SK-N-SH treated with all-trans-retinoic acid at 6 μM for 48 hours (cell line): ENCODE measurements around the gene ARID5A.

ENCODE experiments used
- CSDC2 ChIP-seq: fragments of 250-450 bp; sonication (Bioruptor Pico); IDR thresholded peaks from 2 replicates; pipeline ENCODE4 v1.5.0; 2020; ENCODE audit warnings: mild to moderate bottlenecking, moderate library complexity
- ISL1 ChIP-seq: fragments of 250-450 bp; sonication (Bioruptor Pico); IDR thresholded peaks from 2 replicates; pipeline ENCODE4 v2.1.2; 2022; ENCODE audit warnings: mild to moderate bottlenecking, moderate library complexity
- RARB ChIP-seq: fragments of 250-450 bp; sonication (Bioruptor Pico); IDR thresholded peaks from 2 replicates; pipeline ENCODE4 v1.8.0; 2021; ENCODE audit warnings: mild to moderate bottlenecking, moderate library complexity
- TOX ChIP-seq: fragments of 250-450 bp; sonication (Bioruptor Pico); IDR thresholded peaks from 2 replicates; pipeline ENCODE4 v1.8.0; 2021; ENCODE audit warnings: mild to moderate bottlenecking, moderate library complexity, borderline replicate concordance
- ZC3H10 ChIP-seq: fragments of 250-450 bp; sonication (Bioruptor Pico); IDR thresholded peaks from 2 replicates; pipeline ENCODE4 v1.5.1; 2021; ENCODE audit warnings: mild to moderate bottlenecking, moderate library complexity
- ZNF565 ChIP-seq: fragments of 450-650 bp; formaldehyde crosslinking; conservative IDR thresholded peaks from 2 replicates; pipeline ENCODE4 v1.5.0; 2020; ENCODE audit warnings: low read depth, mild to moderate bottlenecking, moderate library complexity
- TF ChIP-seq, protein P1 (sequence below): fragments of 250-450 bp; sonication (Bioruptor Pico); IDR thresholded peaks from 2 replicates; pipeline ENCODE4 v1.8.0; 2021; ENCODE audit warnings: low read depth, mild to moderate bottlenecking, moderate library complexity, borderline replicate concordance

DNA sequence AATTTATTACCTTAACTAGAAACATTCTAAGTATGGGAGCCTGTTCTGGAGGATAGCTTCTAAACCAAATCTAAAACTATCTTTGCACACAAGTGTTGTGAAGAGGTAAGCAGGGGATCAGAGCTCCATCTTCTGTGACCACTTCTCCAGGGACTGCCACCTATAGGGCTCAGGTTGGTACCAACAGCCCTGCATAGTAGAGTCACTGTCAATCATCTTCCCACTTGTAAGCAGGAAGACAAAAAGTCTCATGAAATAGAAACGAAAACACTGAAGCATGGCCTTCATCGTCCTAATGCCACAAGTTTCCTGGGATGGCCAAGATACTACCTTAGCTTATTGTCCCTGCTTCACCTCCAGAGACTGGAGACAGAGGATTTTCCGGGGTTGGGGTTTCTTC lies 57.7 kb downstream of the ARID5A start:
- TF ChIP-seq ZNF565 (CRISPR knock-in tag) (no peak), CSDC2 (CRISPR knock-in tag) (no peak), ISL1 (CRISPR knock-in tag) (no peak), RARB (no peak), ZC3H10 (no peak), TOX (no peak)
- TF ChIP-seq, protein P1, sequence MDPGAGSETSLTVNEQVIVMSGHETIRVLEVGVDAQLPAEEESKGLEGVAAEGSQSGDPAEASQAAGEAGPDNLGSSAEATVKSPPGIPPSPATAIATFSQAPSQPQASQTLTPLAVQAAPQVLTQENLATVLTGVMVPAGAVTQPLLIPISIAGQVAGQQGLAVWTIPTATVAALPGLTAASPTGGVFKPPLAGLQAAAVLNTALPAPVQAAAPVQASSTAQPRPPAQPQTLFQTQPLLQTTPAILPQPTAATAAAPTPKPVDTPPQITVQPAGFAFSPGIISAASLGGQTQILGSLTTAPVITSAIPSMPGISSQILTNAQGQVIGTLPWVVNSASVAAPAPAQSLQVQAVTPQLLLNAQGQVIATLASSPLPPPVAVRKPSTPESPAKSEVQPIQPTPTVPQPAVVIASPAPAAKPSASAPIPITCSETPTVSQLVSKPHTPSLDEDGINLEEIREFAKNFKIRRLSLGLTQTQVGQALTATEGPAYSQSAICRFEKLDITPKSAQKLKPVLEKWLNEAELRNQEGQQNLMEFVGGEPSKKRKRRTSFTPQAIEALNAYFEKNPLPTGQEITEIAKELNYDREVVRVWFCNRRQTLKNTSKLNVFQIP (CRISPR knock-in tag): no peak
